ENCODE results near the gene DYNC2I2. TPM values are rescaled to one million over a fixed set of nuclear protein-coding genes. Genes with fewer than 3 reads are reported as not detected.

Gene DYNC2I2
- total and polyA plus RNA-seq, 2 experiments from 2014 or later: 48.7 to 78.3 TPM

- DNase-seq (ENCODE audit: low spot score): no peak
- H3K9me3 Mint-ChIP-seq: no peaks in the 10 kb centered on the region
- Histone ChIP-seq H3F3A (replicated peaks; ENCODE audit: low read depth) (no peaks in the 10 kb centered on the region), H3K9me2 (ENCODE audit: insufficient read depth) (no peaks in the 10 kb centered on the region), H3K79me2 (replicated peaks; ENCODE audit: insufficient read depth) (no peaks in the 10 kb centered on the region), H2AFZ (no peak overlapping the region), H4K20me1 (replicated peaks; ENCODE audit: insufficient read depth) (peaks cover 3% of the 10 kb centered on the region; the same call in 1 of the 2 replicates), H3K4me3 (no peak overlapping the region), H3K4me1 (ENCODE audit: insufficient read depth) (no peaks in the 10 kb centered on the region), H3K27ac (ENCODE audit: low read depth) (0 out of 2 replicates have a peak overlapping the region, but pooled peaks have one; percentile 39), H3K4me2 (no peak overlapping the region), H3K36me3 (ENCODE audit: insufficient read depth) (peaks cover 24% of the 10 kb centered on the region), H3K27me3 (ENCODE audit: insufficient read depth) (no peaks in the 10 kb centered on the region)
- peaks cover 19% of the 10 kb centered on the region for H3K27me3 Mint-ChIP-seq (ENCODE audit: insufficient read depth, low read depth, poor library complexity)
- H3K36me3 Mint-ChIP-seq (ENCODE audit: low read depth): peaks cover 72% of the 10 kb centered on the region
- TF ChIP-seq ZNF114 (CRISPR knock-in tag; IDR thresholded peaks at IDR 0.05): no peak
- TF ChIP-seq CTCF (conservative IDR thresholded peaks at IDR 0.05; ENCODE audit: low read depth in 2 of 2): no peak
- TF ChIP-seq EZH2 (IDR thresholded peaks at IDR 0.05; ENCODE audit: low read depth, unreplicated experiment): no peak
- no peak for TF ChIP-seq ZNF331 (CRISPR knock-in tag; IDR thresholded peaks at IDR 0.05; ENCODE audit: low read depth)
- TF ChIP-seq NANOG (IDR thresholded peaks at IDR 0.05; ENCODE audit: borderline replicate concordance): no peak
- TF ChIP-seq REST (IDR thresholded peaks at IDR 0.05; ENCODE audit: unreplicated experiment): no peak
- no peak for TF ChIP-seq CREB1 (CRISPR knock-in tag; IDR thresholded peaks at IDR 0.05; ENCODE audit: low read depth)
- no peak for TF ChIP-seq ETS1 (IDR thresholded peaks at IDR 0.05)
- TF ChIP-seq JUNB (IDR thresholded peaks at IDR 0.05; ENCODE audit: unreplicated experiment): no peak
- no peak for TF ChIP-seq ZNF462 (CRISPR knock-in tag; IDR thresholded peaks at IDR 0.05)
- TF ChIP-seq POLR2AphosphoS5 (IDR thresholded peaks at IDR 0.05; ENCODE audit: low read depth): no peak
- no peak for TF ChIP-seq STAT1 (IDR thresholded peaks at IDR 0.05; ENCODE audit: unreplicated experiment)
- no peak for TF ChIP-seq EZH2phosphoT487 (IDR thresholded peaks at IDR 0.05; ENCODE audit: unreplicated experiment)
- no peak overlapping the region; the same call in 2 of the 3 replicates for H3K4me3 Mint-ChIP-seq
- H3K27ac Mint-ChIP-seq: no peak overlapping the region
- ATAC-seq: no peak
- no peaks in the 10 kb centered on the region; the same call in 2 of the 3 replicates for H3K4me1 Mint-ChIP-seq
These were observed 27.5 kb downstream of the DYNC2I2 start for GRCh38 chr9:128629136-128629535.
